Measurements from ENCODE around the gene NPPA.

GRCh38 chr1:11872545-11872944 is 25.0 kb upstream of the NPPA start:
- TF ChIP-seq CTCF (conservative IDR thresholded peaks at IDR 0.05; ENCODE audit: low read length) (no peak), EZH2phosphoT487 (IDR thresholded peaks at IDR 0.05; ENCODE audit: borderline replicate concordance, low read depth, low read length) (no peak)
